CD4-positive, alpha-beta T cell (primary cell): ENCODE measurements around the gene ADAMTSL2. TPM values are rescaled to one million over a fixed set of nuclear protein-coding genes. Genes with fewer than 3 reads are reported as not detected.

Experiments used
- ATAC-seq: fragments of 200-7000 bp; cut with Tn5 transposase; one replicate; pipeline ENCODE4 v1.10.0; 2022; ENCODE audit warnings: mild to moderate bottlenecking; ENCODE audit not compliant: poor library complexity
- CTCF ChIA-PET: fragments of 350-600 bp; sonication (Branson Sonifier 250); formaldehyde crosslinking; loops from one replicate; lab custom pipeline; 2021; ENCODE audit warnings: antibody characterized with exemption, inconsistent platforms; lab: Charles Lee
- POLR2A ChIA-PET: fragments of 350-600 bp; sonication (Branson Sonifier 250); formaldehyde crosslinking; loops from one replicate; lab custom pipeline; 2021; ENCODE audit warnings: antibody characterized with exemption, inconsistent platforms; lab: Charles Lee
- DNase-seq, 14 experiments: peaks; one replicate each; pipeline ENCODE4 v3.0.0-alpha.2; 2013 to 2020; ENCODE audit warnings: mixed read lengths in 2 of 14
- H3K27ac ChIP-seq, 2 donors: one replicate each; pipeline versions ENCODE4 v1.5.1 to v1.7.0; 2013; ENCODE audit warnings: low read length in 2 of 2, low read depth in 1 of 2, mild to moderate bottlenecking in 1 of 2
- H3K27me3 ChIP-seq, 2 experiments: 1 replicate in 1 of 2; 2 replicates in 1 of 2; pipeline versions ENCODE4 v1.6.1 to v1.7.0; 2013; ENCODE audit warnings: low read length in 2 of 2, control low read depth in 1 of 2, mild to moderate bottlenecking in 1 of 2, moderate library complexity in 1 of 2; ENCODE audit not compliant: insufficient read depth in 2 of 2, control insufficient read depth in 1 of 2
- H3K36me3 ChIP-seq: one replicate; pipeline ENCODE4 v1.6.1; 2013; ENCODE audit warnings: low read length, control low read depth; ENCODE audit not compliant: insufficient read depth
- H3K4me1 ChIP-seq: one replicate; pipeline ENCODE4 v1.6.1; 2013; ENCODE audit warnings: low read length, control low read depth; ENCODE audit not compliant: insufficient read depth
- H3K4me3 ChIP-seq: one replicate; pipeline ENCODE4 v1.5.1; 2013; ENCODE audit warnings: mild to moderate bottlenecking, low read length, moderate library complexity
- H3K9me3 ChIP-seq, 2 experiments: 1 replicate in 1 of 2; 2 replicates in 1 of 2; pipeline versions ENCODE4 v1.6.1 to v1.7.0; 2013; ENCODE audit warnings: low read length in 2 of 2, mild to moderate bottlenecking in 2 of 2, control low read depth in 1 of 2, moderate library complexity in 1 of 2; ENCODE audit not compliant: control insufficient read depth in 1 of 2, insufficient read depth in 1 of 2
- H3K27ac Mint-ChIP-seq: one replicate; pipeline ENCODE4 v1.8.0; 2020; ENCODE audit warnings: mixed read lengths
- H3K27me3 Mint-ChIP-seq: one replicate; pipeline ENCODE4 v1.8.0; 2021; ENCODE audit warnings: mixed read lengths
- H3K36me3 Mint-ChIP-seq: one replicate; pipeline ENCODE4 v1.8.0; 2021; ENCODE audit warnings: low read depth, mixed read lengths
- H3K4me1 Mint-ChIP-seq: one replicate; pipeline ENCODE4 v1.8.0; 2021; ENCODE audit warnings: low read depth, mixed read lengths
- H3K4me3 Mint-ChIP-seq: one replicate; pipeline ENCODE4 v1.8.0; 2020; ENCODE audit warnings: mild to moderate bottlenecking, mixed read lengths
- H3K9me3 Mint-ChIP-seq: one replicate; pipeline ENCODE4 v1.8.0; 2020; ENCODE audit warnings: mixed read lengths
- intact Hi-C, 2 experiments: fragments of 100-400 bp; cut with DNase I in 1 of 2; cut with micrococcal nuclease in 1 of 2; formaldehyde crosslinking; loops; one replicate each; pipeline versions ENCODE4 v1.15.1 to v1.9.0; 2023 to 2025; cut with DNase I, micrococcal nuclease
- total RNA-seq, 174 experiments: library from RNA in 2 of 174; stranded (reverse) in 2 of 174; gene quantifications; one replicate each; pipeline ENCODE4 v1.2.3 and lab custom pipeline; 2021 to 2026
- TF ChIP-seq, protein P1 (sequence below): fragments of 200-600 bp; IDR thresholded peaks from one replicate; pipeline ENCODE4 v1.8.0; 2022; ENCODE audit warnings: antibody characterized with exemption, mild to moderate bottlenecking

Gene ADAMTSL2
- total RNA-seq, 2 experiments from 2014 or later: 1.2 to 1.3 TPM

- Histone ChIP-seq H3K4me3 (no peak overlapping the region), H3K36me3 (no peaks in the 10 kb centered on the region), H3K27ac (no peak overlapping the region), H3K9me3 (no peaks in the 10 kb centered on the region), H3K27me3 (peaks cover 9% of the 10 kb centered on the region in 2 experiments), H3K4me1 (no peaks in the 10 kb centered on the region)
- ATAC-seq (no peak), DNase-seq (no peak)
- peaks cover 5% of the 10 kb centered on the region for H3K36me3 Mint-ChIP-seq
- no peaks in the 10 kb centered on the region for H3K27me3 Mint-ChIP-seq
- ChIA-PET CTCF (no interaction called here), POLR2A (no interaction called here)
- H3K4me1 Mint-ChIP-seq: peaks cover 9% of the 10 kb centered on the region
- TF ChIP-seq, protein P1, sequence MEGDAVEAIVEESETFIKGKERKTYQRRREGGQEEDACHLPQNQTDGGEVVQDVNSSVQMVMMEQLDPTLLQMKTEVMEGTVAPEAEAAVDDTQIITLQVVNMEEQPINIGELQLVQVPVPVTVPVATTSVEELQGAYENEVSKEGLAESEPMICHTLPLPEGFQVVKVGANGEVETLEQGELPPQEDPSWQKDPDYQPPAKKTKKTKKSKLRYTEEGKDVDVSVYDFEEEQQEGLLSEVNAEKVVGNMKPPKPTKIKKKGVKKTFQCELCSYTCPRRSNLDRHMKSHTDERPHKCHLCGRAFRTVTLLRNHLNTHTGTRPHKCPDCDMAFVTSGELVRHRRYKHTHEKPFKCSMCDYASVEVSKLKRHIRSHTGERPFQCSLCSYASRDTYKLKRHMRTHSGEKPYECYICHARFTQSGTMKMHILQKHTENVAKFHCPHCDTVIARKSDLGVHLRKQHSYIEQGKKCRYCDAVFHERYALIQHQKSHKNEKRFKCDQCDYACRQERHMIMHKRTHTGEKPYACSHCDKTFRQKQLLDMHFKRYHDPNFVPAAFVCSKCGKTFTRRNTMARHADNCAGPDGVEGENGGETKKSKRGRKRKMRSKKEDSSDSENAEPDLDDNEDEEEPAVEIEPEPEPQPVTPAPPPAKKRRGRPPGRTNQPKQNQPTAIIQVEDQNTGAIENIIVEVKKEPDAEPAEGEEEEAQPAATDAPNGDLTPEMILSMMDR: no peak
- intact Hi-C loops: no loop called here
- H3K27ac Mint-ChIP-seq: no peak overlapping the region
- no peak overlapping the region for H3K4me3 Mint-ChIP-seq
- H3K9me3 Mint-ChIP-seq: no peaks in the 10 kb centered on the region
Observed at GRCh38 chr9:133553973-133554713, 19.6 kb downstream of the ADAMTSL2 start.

DNA sequence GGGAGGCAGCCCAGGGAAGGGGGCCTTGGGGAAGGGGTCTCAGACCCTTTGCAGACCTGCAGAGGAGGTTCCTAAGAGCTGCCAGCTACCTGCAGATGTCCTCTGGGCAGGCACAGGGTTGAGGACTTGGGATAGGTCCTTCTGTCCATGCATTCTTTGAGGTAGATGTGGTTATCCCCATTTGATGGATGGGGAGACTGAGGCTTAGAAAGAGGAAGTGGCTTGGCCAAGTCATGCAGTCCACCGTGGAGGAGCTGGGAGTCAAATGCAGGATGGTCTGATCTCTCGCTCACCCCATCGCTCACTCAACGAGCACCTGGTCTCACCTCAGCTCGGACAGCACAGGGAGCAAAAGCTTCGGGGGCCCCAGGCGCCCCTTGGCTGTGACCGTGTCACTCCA is 20.2 kb downstream of the ADAMTSL2 start:
- no peaks in the 10 kb centered on the region for H3K9me3 ChIP-seq
- Mint-ChIP-seq H3K9me3 (no peaks in the 10 kb centered on the region), H3K27ac (no peak overlapping the region), H3K4me3 (no peak overlapping the region), H3K27me3 (no peaks in the 10 kb centered on the region), H3K36me3 (peaks cover 5% of the 10 kb centered on the region), H3K4me1 (peaks cover 9% of the 10 kb centered on the region)
- H3K36me3 ChIP-seq: no peaks in the 10 kb centered on the region
- no peak for DNase-seq
- no peak overlapping the region for H3K27ac ChIP-seq
- H3K4me3 ChIP-seq: no peak overlapping the region
- no peaks in the 10 kb centered on the region for H3K4me1 ChIP-seq
- H3K27me3 ChIP-seq: peaks cover 9% of the 10 kb centered on the region in 2 experiments
- ChIA-PET CTCF (no interaction called here), POLR2A (no interaction called here)
- intact Hi-C loops: no loop called here
- ATAC-seq: no peak
- TF ChIP-seq, protein P1: no peak

GRCh38 chr9:133556354-133556753 is 21.9 kb downstream of the ADAMTSL2 start:
- no peaks in the 10 kb centered on the region for H3K27me3 Mint-ChIP-seq
- Histone ChIP-seq H3K9me3 (no peaks in the 10 kb centered on the region), H3K4me3 (no peak overlapping the region), H3K4me1 (no peaks in the 10 kb centered on the region), H3K36me3 (no peaks in the 10 kb centered on the region), H3K27ac (no peak overlapping the region), H3K27me3 (peaks cover 9% of the 10 kb centered on the region in 2 experiments)
- no peak for DNase-seq
- ChIA-PET CTCF (no interaction called here), POLR2A (no interaction called here)
- peaks cover 9% of the 10 kb centered on the region for H3K4me1 Mint-ChIP-seq
- intact Hi-C loops: no loop called here
- no peak for ATAC-seq
- no peak overlapping the region for H3K4me3 Mint-ChIP-seq
- TF ChIP-seq, protein P1: no peak
- no peak overlapping the region for H3K27ac Mint-ChIP-seq
- H3K9me3 Mint-ChIP-seq: no peaks in the 10 kb centered on the region
- peaks cover 5% of the 10 kb centered on the region for H3K36me3 Mint-ChIP-seq
